Astrocyte (in vitro differentiated cells and primary cell): ENCODE data around the gene WNT16. TPM values are rescaled to one million over a fixed set of nuclear protein-coding genes. Genes with fewer than 3 reads are reported as not detected.

ENCODE experiments used
- DNase-seq: peaks from one replicate; pipeline ENCODE4 v3.0.0-alpha.2; 2010; ENCODE audit warnings: low read depth
- FAIRE-seq: peaks from 2 replicates; lab custom pipeline; 2011; peaks lifted over from hg19 to GRCh38; lab: Jason Lieb, UNC
- H2AFZ ChIP-seq: 2 replicates; pipeline ENCODE4 v1.6.0; 2012; ENCODE audit warnings: low read depth, low read length, inconsistent platforms
- H3K27ac ChIP-seq: 2 replicates; pipeline ENCODE4 v1.5.1; 2011; ENCODE audit warnings: low read depth, low read length, inconsistent platforms
- H3K27me3 ChIP-seq: 2 replicates; pipeline ENCODE4 v1.6.0; 2011; ENCODE audit warnings: low read length, inconsistent platforms; ENCODE audit not compliant: insufficient read depth
- H3K36me3 ChIP-seq: 2 replicates; pipeline ENCODE4 v1.5.1; 2011; ENCODE audit warnings: low read length, inconsistent platforms; ENCODE audit not compliant: insufficient read depth
- H3K4me1 ChIP-seq: 2 replicates; pipeline ENCODE4 v1.5.1; 2011; ENCODE audit warnings: low read length, inconsistent platforms; ENCODE audit not compliant: insufficient read depth
- H3K4me2 ChIP-seq: 2 replicates; pipeline ENCODE4 v1.6.0; 2012; ENCODE audit warnings: low read length, inconsistent platforms
- H3K4me3 ChIP-seq: 2 replicates; pipeline ENCODE4 v1.5.1; 2011; ENCODE audit warnings: low read depth, mild to moderate bottlenecking, low read length, inconsistent platforms; ENCODE audit not compliant: insufficient read depth
- H3K79me2 ChIP-seq: 2 replicates; pipeline ENCODE4 v1.6.0; 2012; ENCODE audit warnings: mild to moderate bottlenecking, low read length, inconsistent platforms; ENCODE audit not compliant: insufficient read depth
- H3K9ac ChIP-seq: 2 replicates; pipeline ENCODE4 v1.6.0; 2012; ENCODE audit warnings: mild to moderate bottlenecking, low read length, inconsistent platforms
- H3K9me3 ChIP-seq: 2 replicates; pipeline ENCODE4 v1.5.1; 2012; ENCODE audit warnings: low read depth, mild to moderate bottlenecking, low read length, inconsistent platforms; ENCODE audit not compliant: insufficient read depth
- H4K20me1 ChIP-seq: 2 replicates; pipeline ENCODE4 v1.6.0; 2012; ENCODE audit warnings: low read length, inconsistent platforms; ENCODE audit not compliant: insufficient read depth
- H3K27ac Mint-ChIP-seq: one replicate; pipeline ENCODE4 v1.8.0; 2021; ENCODE audit warnings: mild to moderate bottlenecking, mixed read lengths; ENCODE audit not compliant: unreplicated experiment
- H3K27me3 Mint-ChIP-seq: one replicate; pipeline ENCODE4 v1.8.0; 2021; ENCODE audit warnings: low read depth, mixed read lengths; ENCODE audit not compliant: unreplicated experiment
- H3K36me3 Mint-ChIP-seq: one replicate; pipeline ENCODE4 v1.8.0; 2021; ENCODE audit warnings: low read depth, mixed read lengths; ENCODE audit not compliant: unreplicated experiment
- H3K4me1 Mint-ChIP-seq: one replicate; pipeline ENCODE4 v1.8.0; 2021; ENCODE audit warnings: low read depth, mixed read lengths; ENCODE audit not compliant: unreplicated experiment
- H3K4me3 Mint-ChIP-seq: one replicate; pipeline ENCODE4 v1.8.0; 2021; ENCODE audit warnings: mild to moderate bottlenecking, moderate library complexity, mixed read lengths; ENCODE audit not compliant: unreplicated experiment
- H3K9me3 Mint-ChIP-seq: one replicate; pipeline ENCODE4 v1.8.0; 2021; ENCODE audit warnings: mild to moderate bottlenecking, mixed read lengths; ENCODE audit not compliant: unreplicated experiment
- CTCF ChIP-seq: IDR thresholded peaks from 2 replicates; pipeline ENCODE4 v1.5.1; 2011; ENCODE audit warnings: low read depth, mild to moderate bottlenecking, inconsistent platforms, low read length, moderate library complexity; ENCODE audit not compliant: insufficient read depth
- EZH2 ChIP-seq: IDR thresholded peaks from 2 replicates; pipeline ENCODE4 v1.6.1; 2012; ENCODE audit warnings: mild to moderate bottlenecking, low read length, inconsistent platforms; ENCODE audit not compliant: insufficient read depth
- total RNA-seq: library from RNA; stranded (reverse); gene quantifications from 2 replicates; pipeline ENCODE4 v1.2.1, GENCODE V29; 2021

The WNT16 gene
- total RNA-seq, 1 donor from 2014 or later = 0.07 TPM

DNA sequence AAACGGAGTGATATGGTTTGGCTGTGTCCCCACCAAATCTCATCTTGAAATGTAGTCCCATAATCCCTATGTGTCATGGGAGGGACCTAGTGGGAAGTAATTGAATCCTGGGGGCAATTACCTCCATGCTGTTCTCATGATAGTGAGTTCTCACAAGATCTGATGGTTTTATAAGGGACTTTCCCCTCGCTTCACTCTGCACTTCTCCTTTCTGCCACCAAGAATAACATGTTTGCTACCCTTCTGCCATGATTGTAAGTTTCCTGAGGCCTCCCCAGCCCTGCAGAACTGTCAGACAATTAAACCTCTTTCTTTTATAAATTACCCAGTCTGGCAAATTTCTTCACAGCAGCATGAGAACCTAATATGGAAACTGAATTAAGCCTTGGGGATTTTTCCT, 48.2 kb downstream of the WNT16 start:
- Histone ChIP-seq H2AFZ (no peak overlapping the region), H3K4me2 (no peak overlapping the region), H4K20me1 (peaks cover 36% of the 10 kb centered on the region), H3K79me2 (peaks cover 26% of the 10 kb centered on the region), H3K4me3 (no peak overlapping the region), H3K9ac (no peak overlapping the region), H3K9me3 (no peaks in the 10 kb centered on the region), H3K36me3 (peaks cover 35% of the 10 kb centered on the region), H3K4me1 (peaks cover 6% of the 10 kb centered on the region), H3K27ac (no peak overlapping the region), H3K27me3 (no peaks in the 10 kb centered on the region)
- no peak for DNase-seq
- Mint-ChIP-seq H3K27me3 (no peaks in the 10 kb centered on the region), H3K9me3 (no peaks in the 10 kb centered on the region), H3K27ac (no peak overlapping the region), H3K4me3 (no peak overlapping the region), H3K36me3 (peaks cover 10% of the 10 kb centered on the region), H3K4me1 (peaks cover 6% of the 10 kb centered on the region)
- TF ChIP-seq CTCF (no peak), EZH2 (no peak)
- FAIRE-seq = no peak

DNA sequence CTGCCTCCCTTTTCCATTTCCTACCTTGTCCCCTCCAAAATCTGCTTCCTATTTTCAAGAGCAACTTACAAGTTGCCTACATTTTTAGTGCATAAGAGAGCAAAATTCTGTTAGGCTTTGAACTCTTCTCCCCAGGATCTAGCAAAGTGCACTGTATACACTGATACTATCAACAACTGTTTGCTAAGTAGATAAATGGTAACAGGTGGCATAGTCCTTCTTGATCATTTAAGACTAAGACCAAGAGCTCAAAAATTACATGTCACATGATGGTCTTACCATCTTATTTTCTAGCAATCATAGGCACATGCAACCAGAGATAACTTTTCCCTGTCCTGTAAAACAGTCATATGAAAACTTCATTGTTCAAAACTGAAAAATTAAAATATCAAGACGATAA, 51.1 kb downstream of the WNT16 start:
- H3K9me3 ChIP-seq = no peaks in the 10 kb centered on the region
- no peaks in the 10 kb centered on the region for H3K27me3 ChIP-seq
- H3K4me2 ChIP-seq = no peak overlapping the region
- peaks cover 57% of the 10 kb centered on the region for H4K20me1 ChIP-seq
- H3K27me3 Mint-ChIP-seq = no peaks in the 10 kb centered on the region
- H3K9ac ChIP-seq = no peak overlapping the region
- no peak for TF ChIP-seq EZH2
- TF ChIP-seq CTCF = no peak
- peaks cover 10% of the 10 kb centered on the region for H3K36me3 Mint-ChIP-seq
- no peaks in the 10 kb centered on the region for H3K4me1 ChIP-seq
- no peaks in the 10 kb centered on the region for H3K9me3 Mint-ChIP-seq
- no peak overlapping the region for H3K27ac Mint-ChIP-seq
- no peak overlapping the region for H3K4me3 ChIP-seq
- FAIRE-seq (no peak), DNase-seq (no peak)
- H3K4me1 Mint-ChIP-seq = peaks cover 4% of the 10 kb centered on the region
- H3K4me3 Mint-ChIP-seq = no peak overlapping the region
- no peak overlapping the region for H3K27ac ChIP-seq
- peaks cover 39% of the 10 kb centered on the region for H3K36me3 ChIP-seq
- peaks cover 55% of the 10 kb centered on the region for H3K79me2 ChIP-seq
- H2AFZ ChIP-seq = no peak overlapping the region

GRCh38 chr7:121382473-121382872, 53.7 kb downstream of the WNT16 start:
- TF ChIP-seq CTCF (no peak), EZH2 (no peak)
- no peaks in the 10 kb centered on the region for H3K27me3 Mint-ChIP-seq
- H3K9me3 Mint-ChIP-seq = no peaks in the 10 kb centered on the region
- no peaks in the 10 kb centered on the region for H3K4me1 ChIP-seq
- no peaks in the 10 kb centered on the region for H3K27me3 ChIP-seq
- peaks cover 1% of the 10 kb centered on the region for H3K36me3 Mint-ChIP-seq
- H3K27ac Mint-ChIP-seq = no peak overlapping the region
- H3K27ac ChIP-seq = no peak overlapping the region
- H3K4me3 ChIP-seq = no peak overlapping the region
- peaks cover 75% of the 10 kb centered on the region for H4K20me1 ChIP-seq
- H3K9me3 ChIP-seq = no peaks in the 10 kb centered on the region
- H3K4me1 Mint-ChIP-seq = peaks cover 21% of the 10 kb centered on the region
- H3K79me2 ChIP-seq = peaks cover 81% of the 10 kb centered on the region
- H3K9ac ChIP-seq = no peak overlapping the region
- DNase-seq = no peak
- no peak overlapping the region for H3K4me2 ChIP-seq
- no peak overlapping the region for H2AFZ ChIP-seq
- FAIRE-seq = no peak
- H3K4me3 Mint-ChIP-seq = no peak overlapping the region
- peaks cover 19% of the 10 kb centered on the region for H3K36me3 ChIP-seq
